HG02885 (cell line): ENCODE measurements around the gene MYOZ3.

ENCODE experiments used
- ATAC-seq: cut with Tn5 transposase; IDR thresholded peaks from one replicate; pipeline ENCODE4 v1.9.1; 2021; ENCODE audit warnings: mild to moderate bottlenecking; ENCODE audit not compliant: unreplicated experiment, poor library complexity

Gene MYOZ3

DNA sequence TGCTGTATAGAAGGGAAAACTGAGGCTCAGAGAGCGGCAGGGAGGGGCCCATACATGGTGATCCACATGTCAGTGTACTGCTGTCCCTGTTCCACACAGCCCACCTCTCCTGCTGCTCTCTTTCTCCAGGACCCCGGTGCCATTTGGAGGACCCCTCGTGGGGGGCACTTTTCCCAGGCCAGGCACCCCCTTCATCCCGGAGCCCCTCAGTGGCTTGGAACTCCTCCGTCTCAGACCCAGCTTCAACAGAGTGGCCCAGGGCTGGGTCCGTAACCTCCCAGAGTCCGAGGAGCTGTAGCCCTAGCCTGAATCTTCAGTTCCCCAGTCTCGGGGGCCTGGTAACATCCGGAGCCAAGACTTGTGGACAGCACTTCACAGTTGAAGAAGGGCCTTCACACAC is 15.5 kb downstream of the MYOZ3 start:
- ATAC-seq: no peak

GRCh38 chr5:150689120-150689519 is 28.1 kb downstream of the MYOZ3 start:
- no peak for ATAC-seq

GRCh38 chr5:150690760-150691159 is 29.7 kb downstream of the MYOZ3 start:
- ATAC-seq: no peak

DNA sequence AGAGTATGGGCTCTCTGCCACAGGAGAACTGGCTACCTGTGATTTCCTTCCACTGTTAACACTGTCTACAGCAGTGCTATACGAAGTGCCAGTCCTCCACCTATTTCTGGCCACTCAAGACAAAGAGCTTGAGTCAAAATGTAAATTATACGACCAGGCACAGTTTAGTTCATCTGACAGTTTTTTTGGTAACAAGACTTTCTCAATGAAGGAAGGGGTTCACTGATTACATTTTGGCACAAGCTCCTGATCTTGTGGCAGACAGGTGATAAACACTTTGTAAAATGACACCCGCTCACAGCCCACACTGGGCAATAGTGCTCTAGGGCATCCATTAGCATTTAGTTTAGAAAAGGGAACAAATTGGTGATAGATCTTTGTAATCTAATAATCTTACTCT is 31.2 kb downstream of the MYOZ3 start:
- ATAC-seq: no peak

GRCh38 chr5:150694612-150695011 is 33.6 kb downstream of the MYOZ3 start:
- ATAC-seq: no peak

DNA sequence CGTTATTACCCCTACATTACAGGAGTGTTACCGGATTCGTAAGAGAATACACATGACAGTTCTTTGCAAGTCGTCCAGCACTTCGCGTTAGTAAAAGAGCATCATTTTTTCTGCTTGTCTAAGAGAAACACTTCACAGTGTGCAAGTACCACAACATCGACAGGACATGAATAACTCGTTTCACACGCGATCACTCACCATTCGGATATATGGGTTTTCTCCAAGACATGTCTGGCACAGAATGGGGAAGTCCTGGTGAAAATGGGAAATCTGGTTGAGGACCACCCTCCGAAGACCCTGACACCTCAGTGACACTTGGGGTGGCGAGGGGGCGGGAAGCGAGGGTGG is 39.2 kb downstream of the MYOZ3 start:
- ATAC-seq: peak; percentile 5

DNA sequence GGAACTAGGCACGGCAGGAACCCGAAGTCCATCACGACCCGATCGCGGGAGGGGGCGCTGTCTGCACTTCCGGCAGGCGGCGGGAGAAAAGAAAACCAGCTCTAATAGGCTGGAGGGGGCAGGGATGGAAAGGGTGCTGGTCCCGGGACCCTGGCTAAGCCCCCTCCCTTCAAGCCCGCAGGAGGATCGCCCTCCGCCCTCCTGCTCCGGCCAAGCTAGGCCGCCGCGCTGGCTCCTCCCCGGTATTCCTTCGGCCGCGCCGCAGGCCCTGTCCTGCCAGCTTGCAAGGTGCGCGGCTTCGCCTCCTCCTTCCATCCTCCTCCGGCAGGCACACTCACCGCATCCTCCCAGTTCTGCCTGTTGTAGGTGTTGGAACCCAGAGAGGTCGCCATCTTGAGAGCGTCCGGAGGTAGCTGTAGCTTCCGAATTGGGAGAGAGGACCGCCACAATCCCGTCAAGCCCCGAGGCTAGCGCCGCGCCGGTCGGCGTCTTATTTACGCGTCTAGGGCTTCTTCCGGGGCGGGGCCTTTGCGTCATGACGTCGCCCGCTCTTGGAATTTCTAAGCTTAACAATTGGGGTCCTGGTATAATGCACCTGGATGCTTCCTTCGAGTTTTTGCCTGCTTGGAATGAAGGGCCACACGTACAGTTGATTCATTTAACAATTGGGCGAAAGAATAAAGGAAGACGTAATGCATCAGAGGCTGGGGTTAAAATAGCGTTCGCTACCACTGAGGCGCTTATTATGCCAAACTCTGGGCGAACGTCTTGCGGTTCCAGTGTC is 39.7 kb downstream of the MYOZ3 start, which contains the start of gene RBM22:
TSS of gene RBM22 (minus strand) at position 469 of the 784 bp plus-strand sequence. CDS start at position 392, 77 bp downstream.
- ATAC-seq: peak; percentile 98

GRCh38 chr5:150703762-150704161 is 42.7 kb downstream of the MYOZ3 start:
- no peak for ATAC-seq

GRCh38 chr5:150706776-150707390 is 45.8 kb downstream of the MYOZ3 start:
- ATAC-seq: no peak

DNA sequence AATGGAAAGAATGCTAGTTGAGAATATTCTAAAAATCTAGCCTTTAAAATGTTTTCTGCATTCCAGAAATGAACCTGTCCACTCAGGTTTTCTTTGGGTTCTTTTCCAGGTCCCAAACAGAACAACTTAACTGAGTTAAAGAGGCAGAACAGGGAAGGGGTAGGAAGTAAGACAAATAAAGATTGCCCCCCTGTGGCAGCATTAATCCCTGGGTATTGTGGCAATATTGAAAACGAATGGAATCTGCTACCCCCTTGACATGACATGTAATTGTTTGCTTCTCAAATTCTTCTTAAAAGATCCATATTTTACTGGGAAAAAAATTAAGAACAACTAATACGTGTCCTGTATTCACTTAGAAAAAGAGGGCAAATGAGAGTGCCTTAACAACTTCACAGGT is 49.1 kb downstream of the MYOZ3 start:
- ATAC-seq: no peak

DNA sequence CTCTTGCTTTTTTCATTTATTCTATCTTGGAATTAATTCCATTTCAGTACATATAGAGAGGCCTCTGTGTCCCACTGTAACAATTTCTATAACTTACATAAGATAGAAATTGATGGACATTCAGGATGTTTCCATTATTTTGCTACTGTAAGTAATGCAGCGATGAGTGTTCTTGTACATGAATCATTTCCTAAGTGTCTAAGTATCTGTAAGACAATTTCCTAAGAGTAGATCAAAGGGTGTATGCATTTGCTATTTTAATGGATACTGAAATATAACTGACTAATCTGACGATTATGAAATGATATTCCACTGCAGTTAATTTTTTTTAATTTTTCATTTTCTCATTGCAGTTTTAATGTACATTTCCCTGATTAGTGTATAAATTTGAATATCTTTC is 62.8 kb downstream of the MYOZ3 start:
- ATAC-seq: no peak
